GM18511 (cell line): ENCODE data around the gene BAIAP2.

Experiments
- ATAC-seq: cut with Tn5 transposase; IDR thresholded peaks from one replicate; pipeline ENCODE4 v1.9.1; 2021; ENCODE audit warnings: mild to moderate bottlenecking, moderate library complexity; ENCODE audit not compliant: unreplicated experiment

The BAIAP2 gene

GRCh38 chr17:81084680-81085419 lies 49.9 kb downstream of the BAIAP2 start:
- no peak for ATAC-seq

- no peak for ATAC-seq
These were observed 50.5 kb downstream of the BAIAP2 start for GRCh38 chr17:81085420-81085911.

- ATAC-seq, result no peak
These were observed 52.0 kb downstream of the BAIAP2 start for GRCh38 chr17:81086789-81087551.

GRCh38 chr17:81090361-81091136 lies 55.6 kb downstream of the BAIAP2 start:
- no peak for ATAC-seq

- no peak for ATAC-seq
These were observed 56.2 kb downstream of the BAIAP2 start for GRCh38 chr17:81091154-81091553.

- ATAC-seq, result no peak
These were observed 57.0 kb downstream of the BAIAP2 start for GRCh38 chr17:81091774-81092517.

- no peak for ATAC-seq
These were observed 57.7 kb downstream of the BAIAP2 start for GRCh38 chr17:81092518-81093095.

- no peak for ATAC-seq
These were observed 58.9 kb downstream of the BAIAP2 start for GRCh38 chr17:81093619-81094508.

- ATAC-seq, result no peak
These were observed 59.8 kb downstream of the BAIAP2 start for GRCh38 chr17:81094509-81095382.

- ATAC-seq, result no peak
These were observed 60.4 kb downstream of the BAIAP2 start for GRCh38 chr17:81095383-81095762.

- ATAC-seq, result no peak
These were observed 61.8 kb downstream of the BAIAP2 start for GRCh38 chr17:81096741-81097133.

GRCh38 chr17:81097134-81097942 lies 62.4 kb downstream of the BAIAP2 start:
- no peak for ATAC-seq

GRCh38 chr17:81097943-81098308 lies 63.0 kb downstream of the BAIAP2 start:
- no peak for ATAC-seq

GRCh38 chr17:81099888-81100287 lies 64.9 kb downstream of the BAIAP2 start:
- no peak for ATAC-seq

- no peak for ATAC-seq
These were observed 65.7 kb downstream of the BAIAP2 start for GRCh38 chr17:81100668-81101067.

GRCh38 chr17:81101614-81102306 lies 66.8 kb downstream of the BAIAP2 start:
- peak; percentile 74 for ATAC-seq

- ATAC-seq, result no peak
These were observed 67.4 kb downstream of the BAIAP2 start for GRCh38 chr17:81102352-81102751.
